Epithelial cell of esophagus (primary cell): ENCODE measurements around the gene RBM20.

Experiments used
- DNase-seq: peaks from one replicate; pipeline ENCODE4 v3.0.0; 2010; ENCODE audit warnings: low read depth
- H3K4me3 ChIP-seq: 2 replicates; pipeline ENCODE4 v1.5.1; 2011; ENCODE audit warnings: mild to moderate bottlenecking, low read length, control low read depth
- TF ChIP-seq, protein P1 (sequence below): IDR thresholded peaks from 2 replicates; pipeline ENCODE4 v1.5.1; 2011; ENCODE audit warnings: low read depth, mild to moderate bottlenecking, low read length, control low read depth, inconsistent platforms; ENCODE audit not compliant: insufficient read depth; ENCODE audit errors: missing control alignments

RBM20 gene

DNA sequence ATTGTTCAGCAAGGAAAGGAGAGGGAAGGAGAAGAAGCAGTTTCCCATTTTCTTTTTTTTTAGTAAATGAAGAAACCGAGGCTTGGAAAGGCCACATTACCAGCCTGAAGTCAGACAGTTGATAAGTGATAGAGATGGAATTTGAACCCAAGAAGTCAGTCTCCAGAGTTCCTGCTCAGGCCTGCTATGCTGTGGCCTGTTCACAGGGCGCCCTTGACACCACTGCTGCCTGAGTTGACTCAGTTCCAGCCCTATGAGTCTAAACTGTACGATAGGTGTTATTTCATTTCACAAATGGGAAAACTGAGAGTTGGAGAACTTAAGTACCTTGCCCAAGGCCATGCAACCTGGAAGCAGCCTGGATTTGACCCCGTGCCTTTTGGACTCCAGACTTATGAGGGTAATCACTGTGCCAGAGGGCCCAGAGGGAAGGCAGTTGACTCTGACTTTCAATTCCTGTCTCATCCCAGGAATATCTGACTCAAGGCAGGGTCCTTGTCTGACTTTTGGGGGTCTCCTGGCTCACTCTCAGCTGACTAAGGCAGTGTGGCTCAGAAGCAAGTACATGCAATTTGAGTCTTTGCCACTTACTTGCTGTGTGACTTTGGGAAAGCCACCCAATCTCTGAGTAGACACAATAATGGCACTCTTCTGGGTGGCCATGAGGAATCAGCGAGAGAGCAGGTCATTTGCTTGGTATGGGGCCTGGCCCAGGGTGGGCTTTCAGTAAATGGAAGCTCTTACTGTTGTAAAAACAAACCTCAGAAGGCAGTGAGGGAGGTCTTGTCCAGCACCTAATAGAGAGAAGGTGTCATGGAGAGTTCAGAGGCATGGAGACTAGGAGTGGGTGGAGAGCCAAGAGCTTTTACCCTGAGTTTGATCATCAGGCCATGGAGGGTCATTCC lies 17.9 kb upstream of the RBM20 start:
- TF ChIP-seq, protein P1, sequence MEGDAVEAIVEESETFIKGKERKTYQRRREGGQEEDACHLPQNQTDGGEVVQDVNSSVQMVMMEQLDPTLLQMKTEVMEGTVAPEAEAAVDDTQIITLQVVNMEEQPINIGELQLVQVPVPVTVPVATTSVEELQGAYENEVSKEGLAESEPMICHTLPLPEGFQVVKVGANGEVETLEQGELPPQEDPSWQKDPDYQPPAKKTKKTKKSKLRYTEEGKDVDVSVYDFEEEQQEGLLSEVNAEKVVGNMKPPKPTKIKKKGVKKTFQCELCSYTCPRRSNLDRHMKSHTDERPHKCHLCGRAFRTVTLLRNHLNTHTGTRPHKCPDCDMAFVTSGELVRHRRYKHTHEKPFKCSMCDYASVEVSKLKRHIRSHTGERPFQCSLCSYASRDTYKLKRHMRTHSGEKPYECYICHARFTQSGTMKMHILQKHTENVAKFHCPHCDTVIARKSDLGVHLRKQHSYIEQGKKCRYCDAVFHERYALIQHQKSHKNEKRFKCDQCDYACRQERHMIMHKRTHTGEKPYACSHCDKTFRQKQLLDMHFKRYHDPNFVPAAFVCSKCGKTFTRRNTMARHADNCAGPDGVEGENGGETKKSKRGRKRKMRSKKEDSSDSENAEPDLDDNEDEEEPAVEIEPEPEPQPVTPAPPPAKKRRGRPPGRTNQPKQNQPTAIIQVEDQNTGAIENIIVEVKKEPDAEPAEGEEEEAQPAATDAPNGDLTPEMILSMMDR: no peak
- H3K4me3 ChIP-seq: no peak overlapping the region
- DNase-seq: no peak

GRCh38 chr10:110628161-110628560 lies 16.0 kb upstream of the RBM20 start:
- TF ChIP-seq, protein P1: no peak
- H3K4me3 ChIP-seq: no peak overlapping the region
- no peak for DNase-seq

- no peak overlapping the region for H3K4me3 ChIP-seq
- peak; percentile 89 for DNase-seq
- TF ChIP-seq, protein P1: no peak
These were observed 14.4 kb upstream of the RBM20 start for GRCh38 chr10:110629680-110630191.

- no peak for DNase-seq
- TF ChIP-seq, protein P1: no peak
- H3K4me3 ChIP-seq: no peak overlapping the region
These were observed 12.2 kb upstream of the RBM20 start for GRCh38 chr10:110631934-110632333.

DNA sequence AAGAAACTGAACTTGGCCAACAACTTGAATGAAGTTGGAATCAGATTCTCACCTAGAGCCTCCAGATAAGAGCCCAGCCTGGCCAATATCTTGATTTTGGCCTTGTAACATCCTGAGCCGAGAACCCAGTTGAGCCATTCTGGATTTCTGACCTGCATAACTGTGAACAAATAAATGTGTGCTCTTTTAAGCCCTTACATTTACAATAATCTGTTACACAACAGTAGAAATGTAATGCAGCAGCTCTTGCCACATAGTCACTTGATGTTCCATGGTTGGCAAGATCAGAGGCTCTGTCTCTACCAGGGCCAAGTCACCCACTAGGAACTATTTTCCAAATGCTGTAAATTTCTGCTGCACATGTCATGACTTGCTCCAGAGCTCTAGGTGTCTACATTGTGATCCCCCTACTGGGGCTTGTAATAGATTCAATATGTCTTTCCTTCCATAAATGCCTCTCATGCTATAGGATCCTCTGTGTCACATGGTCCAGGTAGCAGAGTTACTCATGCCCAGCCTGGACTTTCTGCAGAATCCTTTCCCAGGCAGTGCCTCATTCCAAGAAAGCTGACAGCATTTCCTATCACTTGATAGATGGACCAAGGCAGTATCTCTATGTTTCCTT lies 11.4 kb upstream of the RBM20 start:
- no peak overlapping the region for H3K4me3 ChIP-seq
- TF ChIP-seq, protein P1: no peak
- DNase-seq: peak; percentile 78

GRCh38 chr10:110634527-110635209 lies 9.5 kb upstream of the RBM20 start:
- peak; percentile 31 for DNase-seq
- TF ChIP-seq, protein P1: no peak
- no peak overlapping the region for H3K4me3 ChIP-seq
